GM19099 (cell line): Measurements from ENCODE around the gene USP37.

Experiments used
- POLR2A ChIP-seq: IDR thresholded peaks from 3 replicates; pipeline ENCODE4 v1.6.1; 2011; ENCODE audit warnings: low read depth; ENCODE audit not compliant: insufficient read length; ENCODE audit errors: extremely low read depth

Gene USP37

DNA sequence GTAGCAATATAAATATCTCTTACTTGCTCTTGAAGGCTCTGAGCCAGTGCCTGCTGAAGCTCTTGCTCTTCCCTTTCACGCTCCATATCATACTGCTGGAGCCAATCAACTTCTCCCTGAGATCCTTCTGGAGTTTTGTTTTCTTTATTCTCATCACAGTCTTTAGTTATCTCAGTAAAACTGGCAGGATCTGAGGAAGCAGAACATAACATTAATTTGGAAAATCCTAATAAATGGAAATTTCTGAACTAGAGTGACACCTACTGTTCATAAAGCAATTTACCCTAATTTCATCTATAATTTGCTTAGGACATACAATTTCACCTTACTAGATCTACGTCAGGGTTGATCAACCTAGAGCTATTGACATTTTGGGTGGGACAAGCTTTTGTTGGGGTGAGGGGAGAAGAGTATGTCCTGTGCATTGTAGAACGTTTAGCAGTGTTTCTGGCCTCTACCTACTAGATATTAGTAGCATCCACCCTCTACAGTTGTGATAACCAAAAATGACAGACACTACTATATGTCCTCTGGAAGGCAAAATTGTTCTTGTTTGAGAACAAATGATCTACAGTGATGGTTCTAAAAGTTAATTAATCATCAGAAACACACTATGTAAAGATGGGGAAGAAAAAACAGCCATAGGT, 102.0 kb downstream of the USP37 start:
- no peak for TF ChIP-seq POLR2A

DNA sequence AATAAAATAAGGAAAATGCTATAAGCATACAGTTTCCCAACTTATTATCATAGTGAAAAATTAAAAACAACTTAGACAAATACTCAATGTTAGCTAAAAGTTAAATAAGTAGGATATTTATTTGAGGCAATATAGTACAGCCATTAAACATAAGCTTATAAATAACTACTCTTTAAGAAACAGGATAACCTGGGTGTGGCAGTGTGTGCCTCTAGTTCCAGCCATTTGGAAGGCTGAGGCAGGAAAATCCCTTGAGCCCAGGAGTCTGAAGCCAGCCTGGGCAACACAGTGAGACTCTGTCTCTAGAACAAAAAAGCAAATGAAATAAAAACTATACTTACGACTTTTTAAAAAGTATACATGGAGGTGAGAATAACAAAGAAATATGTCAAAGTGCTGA, 109.6 kb downstream of the USP37 start:
- TF ChIP-seq POLR2A, result no peak

DNA sequence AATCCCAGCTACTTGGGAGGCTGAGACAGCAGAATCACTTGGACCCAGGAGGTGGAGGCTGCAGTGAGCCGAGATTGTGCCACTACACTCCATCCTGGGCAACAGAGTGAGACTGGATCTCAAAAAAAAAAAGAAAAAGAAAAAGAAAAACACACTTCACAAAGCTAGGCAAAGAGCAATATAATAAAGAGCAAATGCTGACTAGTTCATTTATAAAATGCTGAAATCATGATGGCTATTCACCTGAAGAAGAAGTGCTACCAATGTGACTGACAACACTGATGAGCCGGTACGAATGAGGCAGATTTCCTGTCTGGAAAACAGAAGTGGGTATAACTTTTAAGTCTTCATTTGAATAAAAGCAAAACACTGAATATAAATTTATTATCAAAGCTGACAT, 111.3 kb downstream of the USP37 start:
- no peak for TF ChIP-seq POLR2A

DNA sequence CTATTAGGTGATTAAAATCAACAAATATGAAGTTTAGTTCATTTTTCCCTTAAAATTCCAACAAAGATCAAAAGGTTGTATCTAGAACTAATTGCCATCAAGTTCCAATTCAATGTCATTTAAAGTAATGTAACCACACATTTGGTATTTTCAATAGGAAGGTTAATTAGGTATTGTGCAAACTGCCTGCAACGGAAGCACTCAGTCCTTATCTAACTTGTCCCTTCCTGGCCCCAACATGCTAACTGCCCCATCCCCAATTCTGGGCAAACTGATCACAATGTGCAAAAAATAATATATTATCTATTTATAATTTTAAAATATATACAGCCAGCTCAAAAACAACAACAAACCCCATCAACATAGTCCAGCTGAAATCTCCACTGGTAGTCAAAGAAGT, 116.1 kb downstream of the USP37 start:
- TF ChIP-seq POLR2A, result no peak

DNA sequence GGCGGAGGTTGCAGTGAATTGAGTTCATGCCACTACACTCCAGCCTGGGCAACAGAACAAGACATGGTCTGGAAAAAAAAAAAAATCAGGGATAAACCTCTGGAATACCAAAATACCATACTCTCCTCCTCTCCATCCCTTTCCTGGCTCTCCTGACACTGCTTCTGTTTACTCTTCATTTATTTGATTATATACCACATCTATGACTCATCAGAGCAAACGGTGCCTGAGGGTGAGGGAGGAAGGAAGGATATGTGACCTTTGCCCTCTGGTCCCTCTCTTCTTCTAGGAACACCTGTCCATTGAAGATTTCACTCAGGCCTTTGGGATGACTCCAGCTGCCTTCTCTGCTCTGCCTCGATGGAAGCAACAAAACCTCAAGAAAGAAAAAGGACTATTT, 119.2 kb downstream of the USP37 start:
- no peak for TF ChIP-seq POLR2A

DNA sequence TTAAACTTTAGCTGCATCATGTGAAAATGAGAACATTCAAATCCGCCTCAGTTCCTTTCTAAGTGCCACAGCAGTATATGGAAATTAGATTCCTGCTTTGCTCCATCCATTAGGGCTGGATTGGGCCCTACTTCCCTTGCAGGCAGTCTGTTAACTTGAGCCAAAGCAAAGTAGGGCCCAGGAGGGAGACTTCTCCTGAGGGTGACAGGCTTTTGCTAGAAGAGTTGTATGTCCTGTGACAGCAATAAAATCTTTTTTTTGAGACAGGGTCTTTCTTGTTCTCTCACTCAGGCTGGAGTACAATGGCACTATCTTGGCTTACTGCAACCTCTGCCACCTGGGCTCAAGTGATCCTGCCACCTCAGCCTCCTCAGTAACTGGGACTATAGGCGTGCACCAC, 121.1 kb downstream of the USP37 start:
- no peak for TF ChIP-seq POLR2A

DNA sequence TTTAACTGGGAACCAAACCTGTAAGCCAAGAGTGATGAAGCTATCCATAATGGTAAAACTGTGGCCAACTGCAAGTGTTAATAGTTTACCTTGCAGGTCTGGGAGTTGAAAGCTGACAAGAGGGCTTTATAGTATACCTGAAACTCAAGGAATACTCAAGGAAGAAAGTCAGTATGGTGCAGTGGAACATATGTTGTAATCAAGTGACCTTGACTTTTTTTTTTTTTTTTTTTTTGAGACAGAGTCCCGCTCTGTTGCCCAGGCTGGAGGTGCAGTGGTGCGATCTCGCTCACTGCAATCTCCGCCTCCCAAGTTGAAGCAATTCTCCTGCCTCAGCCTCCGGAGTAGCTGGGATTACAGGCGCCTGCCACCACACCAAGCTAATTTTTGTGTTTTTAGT, 121.6 kb downstream of the USP37 start:
- no peak for TF ChIP-seq POLR2A

DNA sequence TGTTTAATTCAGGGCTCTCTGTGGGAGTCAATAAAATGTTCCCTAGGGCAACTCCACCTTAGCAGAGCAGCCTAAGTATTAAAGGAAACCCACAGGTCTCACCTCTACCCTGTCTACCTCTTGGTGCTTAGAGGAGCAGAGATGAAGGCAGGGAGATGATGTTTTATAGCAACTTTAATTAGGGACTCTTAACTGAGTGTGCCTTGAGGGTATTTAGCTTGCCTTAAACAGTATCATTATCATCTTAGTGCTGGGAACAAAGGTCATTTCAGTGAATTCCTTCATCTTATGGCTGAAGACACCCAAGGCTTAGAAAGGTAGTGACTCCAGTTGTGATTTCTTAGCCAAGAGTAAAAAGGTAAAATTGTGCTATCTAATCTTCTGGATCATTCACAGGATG, 122.5 kb downstream of the USP37 start:
- TF ChIP-seq POLR2A, result no peak

DNA sequence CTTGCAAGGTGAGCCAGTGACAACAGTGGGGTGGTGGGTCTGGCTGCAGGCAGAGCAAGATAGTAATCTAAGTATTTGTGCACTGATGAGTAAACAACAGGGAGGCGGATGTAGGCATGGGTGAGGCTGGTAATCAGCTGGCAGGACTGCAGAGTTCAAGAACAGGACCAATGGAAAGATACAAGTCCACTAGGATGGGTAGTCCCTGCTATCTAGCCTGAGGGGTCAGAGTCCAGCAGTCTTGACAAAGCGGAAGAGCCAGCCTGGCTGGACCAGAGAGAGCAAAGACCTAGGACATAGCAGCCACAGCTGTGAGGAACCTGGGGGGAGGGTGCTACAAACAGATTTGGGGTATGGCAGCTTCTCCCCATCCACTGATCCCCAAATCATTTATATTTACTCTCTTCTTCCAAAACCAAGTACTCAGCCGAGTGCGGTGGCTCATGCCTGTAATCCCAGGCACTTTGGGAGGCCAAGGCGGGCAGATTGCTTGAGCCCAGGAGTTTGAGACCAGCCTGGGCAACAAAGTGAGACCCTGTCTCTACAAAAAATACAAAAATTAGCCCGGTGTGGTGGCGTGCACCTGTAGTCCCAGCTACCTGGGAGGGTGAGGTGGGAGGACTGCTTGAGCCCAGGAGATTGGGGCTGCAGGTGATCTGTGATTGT, 123.3 kb downstream of the USP37 start:
- TF ChIP-seq POLR2A, result no peak

DNA sequence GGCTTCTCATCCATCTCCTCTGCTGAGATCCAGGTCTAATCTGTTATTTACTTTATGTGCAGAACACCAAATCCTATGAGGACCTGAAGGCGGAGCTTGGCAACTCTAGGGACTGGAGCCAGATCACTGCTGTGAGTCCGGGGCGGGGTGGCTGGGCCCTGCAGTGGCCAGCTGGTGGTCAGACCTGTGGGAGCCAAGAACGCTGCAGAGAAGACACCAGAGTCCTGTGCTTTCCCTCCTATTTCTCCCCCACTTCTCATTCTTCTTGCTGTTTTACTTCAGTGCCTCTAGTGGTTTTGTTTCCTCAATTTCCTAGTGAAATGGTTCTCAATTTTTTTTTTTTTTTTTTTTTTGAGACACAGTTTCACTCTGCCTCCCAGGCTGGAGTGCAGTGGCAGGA, 129.6 kb downstream of the USP37 start:
- no peak for TF ChIP-seq POLR2A

DNA sequence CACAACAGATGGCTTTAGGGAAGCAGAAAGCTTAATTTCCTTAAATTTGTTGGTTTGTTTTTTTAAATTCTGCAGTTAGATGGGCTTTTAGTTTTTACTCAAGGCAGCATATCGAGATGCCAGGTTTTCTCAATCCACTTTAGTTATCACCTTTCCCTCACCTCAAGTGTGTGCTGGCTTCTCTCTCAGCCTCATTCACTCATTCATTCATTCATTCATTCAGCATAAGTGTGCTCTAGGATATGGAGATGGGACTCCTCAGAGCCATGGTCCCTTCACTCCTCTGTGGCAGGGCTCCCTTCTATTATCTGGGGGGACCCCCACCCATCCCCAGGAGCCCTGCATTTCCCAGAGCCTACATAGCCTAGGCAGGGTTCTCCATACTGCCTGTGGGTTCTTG, 130.2 kb downstream of the USP37 start:
- TF ChIP-seq POLR2A, result no peak

DNA sequence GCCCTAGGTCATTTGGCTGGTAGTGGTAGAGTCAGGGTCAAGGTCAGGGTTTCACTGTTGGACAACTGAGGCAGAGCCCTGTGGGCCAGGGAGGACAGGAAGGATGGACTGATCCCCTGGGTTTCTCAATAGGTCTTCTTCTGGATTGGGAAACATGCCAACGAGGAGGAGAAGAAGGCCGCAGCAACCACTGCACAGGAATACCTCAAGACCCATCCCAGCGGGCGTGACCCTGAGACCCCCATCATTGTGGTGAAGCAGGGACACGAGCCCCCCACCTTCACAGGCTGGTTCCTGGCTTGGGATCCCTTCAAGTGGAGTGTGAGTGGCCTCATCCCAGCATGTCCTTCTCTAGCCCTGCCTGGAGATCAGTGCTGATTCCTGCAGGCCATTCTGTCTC, 131.2 kb downstream of the USP37 start:
- TF ChIP-seq POLR2A, result no peak

DNA sequence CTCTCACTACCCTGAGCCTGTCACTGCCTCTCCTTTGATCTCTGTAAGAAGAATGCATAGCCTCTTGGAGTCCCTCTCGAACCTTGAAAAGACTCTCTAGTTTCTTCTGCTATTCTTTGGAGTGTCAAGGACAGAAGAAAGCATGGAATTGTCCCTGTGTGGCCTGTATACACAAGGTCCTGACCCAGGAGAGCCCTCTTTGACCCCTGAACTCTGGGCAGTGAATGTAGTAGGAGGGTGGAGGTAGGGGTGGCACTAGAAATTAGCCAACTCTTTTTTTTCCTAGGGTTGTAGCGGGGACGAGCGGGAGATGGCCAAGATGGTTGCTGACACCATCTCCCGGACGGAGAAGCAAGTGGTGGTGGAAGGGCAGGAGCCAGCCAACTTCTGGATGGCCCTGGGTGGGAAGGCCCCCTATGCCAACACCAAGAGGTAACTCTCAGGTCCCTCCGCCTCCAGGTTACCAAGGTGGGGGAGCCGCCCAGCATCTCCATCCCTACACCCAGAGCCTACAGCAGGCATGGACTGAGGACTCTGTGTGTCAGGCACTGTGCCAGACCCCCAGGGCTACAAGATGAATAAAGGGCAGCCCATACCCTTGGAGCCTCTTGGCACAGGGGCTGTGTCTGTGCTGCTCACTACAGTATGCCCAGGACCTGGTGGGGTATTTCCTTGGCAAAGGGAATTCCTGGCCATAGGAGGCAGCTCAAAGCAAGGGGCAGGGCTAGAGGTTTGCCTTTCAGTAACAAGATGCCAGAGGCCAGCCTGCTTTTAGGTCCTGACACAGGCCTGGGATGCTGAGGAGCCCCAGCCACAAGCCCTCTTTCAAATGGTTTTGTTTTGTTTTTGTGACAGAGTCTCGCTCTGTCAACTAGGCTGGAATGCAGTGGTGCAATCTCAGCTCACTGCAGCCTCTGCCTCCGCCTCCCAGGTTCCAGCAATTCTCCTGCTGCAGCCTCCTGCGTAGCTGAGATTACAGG, 132.9 kb downstream of the USP37 start:
- no peak for TF ChIP-seq POLR2A

DNA sequence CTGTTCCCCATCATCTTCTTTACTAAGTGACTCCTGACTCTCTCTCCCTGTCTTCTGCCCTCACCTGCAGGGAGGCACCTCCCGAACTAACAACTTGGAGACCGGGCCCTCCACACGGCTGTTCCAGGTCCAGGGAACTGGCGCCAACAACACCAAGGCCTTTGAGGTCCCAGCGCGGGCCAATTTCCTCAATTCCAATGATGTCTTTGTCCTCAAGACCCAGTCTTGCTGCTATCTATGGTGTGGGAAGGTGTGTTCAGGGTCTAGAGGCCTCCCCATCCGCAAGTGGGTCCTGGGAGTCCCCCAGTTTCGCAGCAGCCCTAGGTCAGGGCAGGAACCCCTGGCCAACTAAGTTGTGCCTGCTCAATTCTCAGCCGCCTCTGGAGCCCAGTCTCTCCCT, 133.7 kb downstream of the USP37 start:
- no peak for TF ChIP-seq POLR2A

DNA sequence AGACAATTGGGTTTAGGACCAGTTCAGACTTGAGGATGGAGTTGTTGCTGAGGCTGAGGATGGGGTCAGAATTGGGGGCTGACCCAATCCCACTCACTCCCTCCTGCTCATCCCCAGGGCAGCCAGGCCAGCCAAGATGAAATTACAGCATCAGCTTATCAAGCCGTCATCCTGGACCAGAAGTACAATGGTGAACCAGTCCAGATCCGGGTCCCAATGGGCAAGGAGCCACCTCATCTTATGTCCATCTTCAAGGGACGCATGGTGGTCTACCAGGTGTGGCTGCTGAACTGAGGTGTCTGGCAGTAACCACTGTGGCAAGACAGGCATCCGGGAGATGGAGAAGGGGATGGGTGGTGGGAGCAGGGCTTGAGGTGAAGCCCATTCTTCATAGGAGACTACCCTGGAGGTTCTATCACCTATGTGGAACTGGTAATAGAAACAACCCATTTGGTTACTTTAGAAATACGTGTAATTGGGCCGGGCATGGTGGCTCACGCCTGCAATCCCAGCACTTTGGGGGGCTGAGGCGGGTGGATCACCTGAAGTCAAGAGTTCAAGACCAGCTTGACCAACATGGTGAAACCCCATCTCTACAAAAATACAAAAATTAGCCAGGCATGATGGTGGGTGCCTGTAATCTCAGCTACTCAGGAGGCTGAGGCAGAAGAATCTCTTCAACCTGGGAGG, 135.3 kb downstream of the USP37 start:
- TF ChIP-seq POLR2A, result no peak
